Measurements from ENCODE around the gene GDI1.

The GDI1 gene

GRCh38 chrX:154486396-154487207, 49.6 kb downstream of the GDI1 start, which contains the start of gene UBL4A:
Gene UBL4A, minus strand, starts transcription at chrX:154486615. Its CDS starts 31 bp downstream, at chrX:154486584.
- TF ChIP-seq MYC (IDR thresholded peaks at IDR 0.05; ENCODE audit: low read depth, low read length) (no peak), POLR2A (IDR thresholded peaks at IDR 0.05; ENCODE audit: extremely low read depth, insufficient read length) (peak; percentile 45)
- peak within 1 kb of the TSS; percentile 70 for H3K4me3 ChIP-seq (ENCODE audit: low read depth, low read length)
- DNase-seq (ENCODE audit: low read depth), result peak; percentile 75

- H3K4me3 ChIP-seq (ENCODE audit: low read depth, low read length), result no peak overlapping the region
- no peak for TF ChIP-seq CTCF (IDR thresholded peaks at IDR 0.05; ENCODE audit: low read depth, low read length)
- TF ChIP-seq MAX (IDR thresholded peaks at IDR 0.05; ENCODE audit: low read depth, low read length), result no peak
- no peak for TF ChIP-seq POLR2A (IDR thresholded peaks at IDR 0.05; ENCODE audit: extremely low read depth, insufficient read length)
- TF ChIP-seq MYC (IDR thresholded peaks at IDR 0.05; ENCODE audit: low read depth, low read length), result no peak
Observed at GRCh38 chrX:154487518-154488290, 50.8 kb downstream of the GDI1 start.

GRCh38 chrX:154488336-154489075, 51.6 kb downstream of the GDI1 start:
- no peak for DNase-seq (ENCODE audit: low read depth)
- TF ChIP-seq MAX (IDR thresholded peaks at IDR 0.05; ENCODE audit: low read depth, low read length), result no peak
- TF ChIP-seq POLR2A (IDR thresholded peaks at IDR 0.05; ENCODE audit: extremely low read depth, insufficient read length), result no peak
- TF ChIP-seq MYC (IDR thresholded peaks at IDR 0.05; ENCODE audit: low read depth, low read length), result no peak
- TF ChIP-seq CTCF (IDR thresholded peaks at IDR 0.05; ENCODE audit: low read depth, low read length), result no peak
- H3K4me3 ChIP-seq (ENCODE audit: low read depth, low read length), result no peak overlapping the region

More at GRCh38 chrX:154487518-154488290, 50.8 kb downstream of the GDI1 start:
- DNase-seq (ENCODE audit: low read depth), result no peak

GRCh38 chrX:154489182-154489581, 52.2 kb downstream of the GDI1 start:
- no peak for DNase-seq (ENCODE audit: low read depth)
- no peak overlapping the region for H3K4me3 ChIP-seq (ENCODE audit: low read depth, low read length)
- no peak for TF ChIP-seq MAX (IDR thresholded peaks at IDR 0.05; ENCODE audit: low read depth, low read length)
- TF ChIP-seq POLR2A (IDR thresholded peaks at IDR 0.05; ENCODE audit: extremely low read depth, insufficient read length), result no peak
- no peak for TF ChIP-seq MYC (IDR thresholded peaks at IDR 0.05; ENCODE audit: low read depth, low read length)
- TF ChIP-seq CTCF (IDR thresholded peaks at IDR 0.05; ENCODE audit: low read depth, low read length), result no peak

- peak; percentile 58 for DNase-seq (ENCODE audit: low read depth)
- no peak for TF ChIP-seq MYC (IDR thresholded peaks at IDR 0.05; ENCODE audit: low read depth, low read length)
- TF ChIP-seq CTCF (IDR thresholded peaks at IDR 0.05; ENCODE audit: low read depth, low read length), result no peak
- no peak for TF ChIP-seq POLR2A (IDR thresholded peaks at IDR 0.05; ENCODE audit: extremely low read depth, insufficient read length)
- no peak for TF ChIP-seq MAX (IDR thresholded peaks at IDR 0.05; ENCODE audit: low read depth, low read length)
- H3K4me3 ChIP-seq (ENCODE audit: low read depth, low read length), result peak overlapping the region; percentile 63
Observed at GRCh38 chrX:154490021-154490413, 53.1 kb downstream of the GDI1 start.

Data from NB4 (cell line).